AG09309 (cell line): ENCODE data around the gene RCAN3.

Source experiments
- DNase-seq: peaks from one replicate; pipeline ENCODE4 v3.0.0-alpha.2; 2010; ENCODE audit warnings: low read depth
- H3K4me3 ChIP-seq: 2 replicates; pipeline ENCODE4 v1.5.1; 2011; ENCODE audit warnings: mild to moderate bottlenecking, low read depth, low read length, moderate library complexity; ENCODE audit not compliant: control insufficient read depth
- CTCF ChIP-seq: IDR thresholded peaks from 2 replicates; pipeline ENCODE4 v1.5.1; 2011; ENCODE audit warnings: mild to moderate bottlenecking, low read depth, low read length, inconsistent platforms; ENCODE audit not compliant: insufficient read depth, control insufficient read depth; ENCODE audit errors: missing control alignments

Gene RCAN3

GRCh38 chr1:24536391-24536840 is 33.8 kb downstream of the RCAN3 start:
- H3K4me3 ChIP-seq, result no peak overlapping the region
- no peak for DNase-seq
- no peak for TF ChIP-seq CTCF

- no peak for DNase-seq
- H3K4me3 ChIP-seq, result no peak overlapping the region
- no peak for TF ChIP-seq CTCF
Measured at GRCh38 chr1:24540051-24540905, 37.6 kb downstream of the RCAN3 start.

- H3K4me3 ChIP-seq, result no peak overlapping the region
- peak; percentile 23 for DNase-seq
- no peak for TF ChIP-seq CTCF
Measured at GRCh38 chr1:24540906-24541710, 38.5 kb downstream of the RCAN3 start.

- peak; percentile 54 for TF ChIP-seq CTCF
- no peak for DNase-seq
- no peak overlapping the region for H3K4me3 ChIP-seq
Measured at GRCh38 chr1:24541711-24542346, 39.2 kb downstream of the RCAN3 start.

- no peak overlapping the region for H3K4me3 ChIP-seq
- DNase-seq, result no peak
- no peak for TF ChIP-seq CTCF
Measured at GRCh38 chr1:24544239-24544638, 41.6 kb downstream of the RCAN3 start.

GRCh38 chr1:24545662-24546061 is 43.0 kb downstream of the RCAN3 start:
- no peak for DNase-seq

More at GRCh38 chr1:24545662-24546061, 43.0 kb downstream of the RCAN3 start:
- no peak for TF ChIP-seq CTCF
- no peak overlapping the region for H3K4me3 ChIP-seq
